ENCODE measurements around the gene ATP1A1. TPM values are rescaled to one million over a fixed set of nuclear protein-coding genes. Genes with fewer than 3 reads are reported as not detected.

Gene ATP1A1
- total and polyA plus RNA-seq, 4 donors, result 68.6 to 128 (median 82.6) TPM

DNA sequence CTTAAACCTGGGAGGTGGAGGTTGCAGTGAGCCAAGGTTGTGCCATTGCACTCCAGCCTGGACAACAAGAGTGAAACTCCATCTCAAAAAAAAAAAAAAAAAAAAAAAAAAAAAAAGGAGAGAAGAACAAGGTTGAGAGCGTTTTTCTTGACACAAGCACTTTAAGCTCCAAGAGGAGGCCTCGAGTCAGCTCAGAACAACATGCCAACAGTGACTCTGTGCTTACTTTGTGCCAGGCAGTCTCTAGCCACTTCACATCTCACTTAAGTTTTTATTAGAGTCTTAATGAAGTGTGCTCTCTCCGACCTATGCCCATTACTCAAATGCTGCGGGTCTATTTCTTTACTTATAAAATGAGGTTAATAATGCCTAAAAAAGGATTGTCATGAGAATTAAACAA, 13.0 kb downstream of the ATP1A1 start:
- Histone ChIP-seq H3K27ac (ENCODE audit: low read depth in 1 of 2, low read length in 2 of 2) (no peak overlapping the region), H3K9ac (ENCODE audit: low read depth in 1 of 2, low read length in 2 of 2) (no peak overlapping the region), H3K4me1 (ENCODE audit: control insufficient read depth in 4 of 4, insufficient read depth in 4 of 4, low read length in 3 of 4) (peaks cover 3 to 44% (median 20%) of the 10 kb centered on the region in 4 donors), H3K4me3 (ENCODE audit: low read depth in 1 of 3, low read length in 3 of 3) (no peak overlapping the region), H3K36me3 (ENCODE audit: control insufficient read depth in 4 of 4, insufficient read depth in 3 of 4, low read depth in 1 of 4, low read length in 3 of 4) (peaks cover 1 to 50% (median 37%) of the 10 kb centered on the region in 4 donors), H3K27me3 (ENCODE audit: control insufficient read depth in 4 of 4, insufficient read depth in 4 of 4, low read length in 3 of 4) (no peaks in the 10 kb centered on the region), H3K9me3 (ENCODE audit: control insufficient read depth in 4 of 4, low read length in 3 of 4) (no peaks in the 10 kb centered on the region)
- DNase-seq (ENCODE audit: low spot score), result no peak
- WGBS, result 91% methylated on average over 4 of the region's 4 CpGs
- no peak for TF ChIP-seq ATF3 (IDR thresholded peaks at IDR 0.05)
- no peak for TF ChIP-seq NR2F2 (IDR thresholded peaks at IDR 0.05)
- TF ChIP-seq TAF1 (conservative IDR thresholded peaks at IDR 0.05), result no peak
- no peak for TF ChIP-seq RAD21 (IDR thresholded peaks at IDR 0.05)

- no peak for TF ChIP-seq ATF3 (IDR thresholded peaks at IDR 0.05)
- no peak for TF ChIP-seq JUND (IDR thresholded peaks at IDR 0.05)
- TF ChIP-seq TAF1 (conservative IDR thresholded peaks at IDR 0.05), result no peak
- TF ChIP-seq MAX (IDR thresholded peaks at IDR 0.05), result no peak
- TF ChIP-seq ZBTB33 (IDR thresholded peaks at IDR 0.05), result no peak
- TF ChIP-seq RAD21 (IDR thresholded peaks at IDR 0.05), result no peak
- no peak for TF ChIP-seq NR2F2 (IDR thresholded peaks at IDR 0.05)
- TF ChIP-seq FOXA2 (IDR thresholded peaks at IDR 0.05), result no peak
- TF ChIP-seq YY1 (IDR thresholded peaks at IDR 0.05), result no peak
- TF ChIP-seq GABPA (IDR thresholded peaks at IDR 0.05 in 1 of 2, conservative IDR thresholded peaks at IDR 0.05 in 1 of 2), result no peak
- TF ChIP-seq, protein P1, sequence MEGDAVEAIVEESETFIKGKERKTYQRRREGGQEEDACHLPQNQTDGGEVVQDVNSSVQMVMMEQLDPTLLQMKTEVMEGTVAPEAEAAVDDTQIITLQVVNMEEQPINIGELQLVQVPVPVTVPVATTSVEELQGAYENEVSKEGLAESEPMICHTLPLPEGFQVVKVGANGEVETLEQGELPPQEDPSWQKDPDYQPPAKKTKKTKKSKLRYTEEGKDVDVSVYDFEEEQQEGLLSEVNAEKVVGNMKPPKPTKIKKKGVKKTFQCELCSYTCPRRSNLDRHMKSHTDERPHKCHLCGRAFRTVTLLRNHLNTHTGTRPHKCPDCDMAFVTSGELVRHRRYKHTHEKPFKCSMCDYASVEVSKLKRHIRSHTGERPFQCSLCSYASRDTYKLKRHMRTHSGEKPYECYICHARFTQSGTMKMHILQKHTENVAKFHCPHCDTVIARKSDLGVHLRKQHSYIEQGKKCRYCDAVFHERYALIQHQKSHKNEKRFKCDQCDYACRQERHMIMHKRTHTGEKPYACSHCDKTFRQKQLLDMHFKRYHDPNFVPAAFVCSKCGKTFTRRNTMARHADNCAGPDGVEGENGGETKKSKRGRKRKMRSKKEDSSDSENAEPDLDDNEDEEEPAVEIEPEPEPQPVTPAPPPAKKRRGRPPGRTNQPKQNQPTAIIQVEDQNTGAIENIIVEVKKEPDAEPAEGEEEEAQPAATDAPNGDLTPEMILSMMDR (IDR thresholded peaks at IDR 0.05; ENCODE audit: low read depth, low read length, missing input control), result no peak
- TF ChIP-seq HNF4A (conservative IDR thresholded peaks at IDR 0.05), result no peak
- TF ChIP-seq HNF4G (IDR thresholded peaks at IDR 0.05), result no peak
- TF ChIP-seq RXRA (IDR thresholded peaks at IDR 0.05), result no peak
- TF ChIP-seq, protein P2, sequence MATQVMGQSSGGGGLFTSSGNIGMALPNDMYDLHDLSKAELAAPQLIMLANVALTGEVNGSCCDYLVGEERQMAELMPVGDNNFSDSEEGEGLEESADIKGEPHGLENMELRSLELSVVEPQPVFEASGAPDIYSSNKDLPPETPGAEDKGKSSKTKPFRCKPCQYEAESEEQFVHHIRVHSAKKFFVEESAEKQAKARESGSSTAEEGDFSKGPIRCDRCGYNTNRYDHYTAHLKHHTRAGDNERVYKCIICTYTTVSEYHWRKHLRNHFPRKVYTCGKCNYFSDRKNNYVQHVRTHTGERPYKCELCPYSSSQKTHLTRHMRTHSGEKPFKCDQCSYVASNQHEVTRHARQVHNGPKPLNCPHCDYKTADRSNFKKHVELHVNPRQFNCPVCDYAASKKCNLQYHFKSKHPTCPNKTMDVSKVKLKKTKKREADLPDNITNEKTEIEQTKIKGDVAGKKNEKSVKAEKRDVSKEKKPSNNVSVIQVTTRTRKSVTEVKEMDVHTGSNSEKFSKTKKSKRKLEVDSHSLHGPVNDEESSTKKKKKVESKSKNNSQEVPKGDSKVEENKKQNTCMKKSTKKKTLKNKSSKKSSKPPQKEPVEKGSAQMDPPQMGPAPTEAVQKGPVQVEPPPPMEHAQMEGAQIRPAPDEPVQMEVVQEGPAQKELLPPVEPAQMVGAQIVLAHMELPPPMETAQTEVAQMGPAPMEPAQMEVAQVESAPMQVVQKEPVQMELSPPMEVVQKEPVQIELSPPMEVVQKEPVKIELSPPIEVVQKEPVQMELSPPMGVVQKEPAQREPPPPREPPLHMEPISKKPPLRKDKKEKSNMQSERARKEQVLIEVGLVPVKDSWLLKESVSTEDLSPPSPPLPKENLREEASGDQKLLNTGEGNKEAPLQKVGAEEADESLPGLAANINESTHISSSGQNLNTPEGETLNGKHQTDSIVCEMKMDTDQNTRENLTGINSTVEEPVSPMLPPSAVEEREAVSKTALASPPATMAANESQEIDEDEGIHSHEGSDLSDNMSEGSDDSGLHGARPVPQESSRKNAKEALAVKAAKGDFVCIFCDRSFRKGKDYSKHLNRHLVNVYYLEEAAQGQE (IDR thresholded peaks at IDR 0.05), result no peak
- no peak for TF ChIP-seq SP1 (IDR thresholded peaks at IDR 0.05)
- H3K9ac ChIP-seq (ENCODE audit: low read depth in 1 of 2, low read length in 2 of 2), result no peak overlapping the region
- WGBS, result 95% methylated on average over 6 of the region's 6 CpGs
- no peak overlapping the region for H3K27ac ChIP-seq (ENCODE audit: low read depth in 1 of 2, low read length in 2 of 2)
- H3K9me3 ChIP-seq (ENCODE audit: control insufficient read depth in 4 of 4, low read length in 3 of 4), result no peaks in the 10 kb centered on the region
- H3K4me1 ChIP-seq (ENCODE audit: control insufficient read depth in 4 of 4, insufficient read depth in 4 of 4, low read length in 3 of 4), result peaks cover 3 to 42% (median 22%) of the 10 kb centered on the region in 4 donors
- no peaks in the 10 kb centered on the region for H3K27me3 ChIP-seq (ENCODE audit: control insufficient read depth in 4 of 4, insufficient read depth in 4 of 4, low read length in 3 of 4)
- no peak overlapping the region for H3K4me3 ChIP-seq (ENCODE audit: low read depth in 1 of 3, low read length in 3 of 3)
- DNase-seq (ENCODE audit: low spot score), result no peak
- H3K36me3 ChIP-seq (ENCODE audit: control insufficient read depth in 4 of 4, insufficient read depth in 3 of 4, low read depth in 1 of 4, low read length in 3 of 4), result peaks cover 5 to 59% (median 47%) of the 10 kb centered on the region in 4 donors
These were observed 14.5 kb downstream of the ATP1A1 start for GRCh38 chr1:116387551-116387950.
